ENCODE results near the gene TNP2. TPM values are rescaled to one million over a fixed set of nuclear protein-coding genes. Genes with fewer than 3 reads are reported as not detected.
"Not testable (repeated sequence)": the region's sequence is repeated elsewhere in the genome, so short reads cannot be mapped to it uniquely, and the experiment has no call there.

Gene TNP2
- total RNA-seq, 1 experiment from 2014 or later: not detected

DNA sequence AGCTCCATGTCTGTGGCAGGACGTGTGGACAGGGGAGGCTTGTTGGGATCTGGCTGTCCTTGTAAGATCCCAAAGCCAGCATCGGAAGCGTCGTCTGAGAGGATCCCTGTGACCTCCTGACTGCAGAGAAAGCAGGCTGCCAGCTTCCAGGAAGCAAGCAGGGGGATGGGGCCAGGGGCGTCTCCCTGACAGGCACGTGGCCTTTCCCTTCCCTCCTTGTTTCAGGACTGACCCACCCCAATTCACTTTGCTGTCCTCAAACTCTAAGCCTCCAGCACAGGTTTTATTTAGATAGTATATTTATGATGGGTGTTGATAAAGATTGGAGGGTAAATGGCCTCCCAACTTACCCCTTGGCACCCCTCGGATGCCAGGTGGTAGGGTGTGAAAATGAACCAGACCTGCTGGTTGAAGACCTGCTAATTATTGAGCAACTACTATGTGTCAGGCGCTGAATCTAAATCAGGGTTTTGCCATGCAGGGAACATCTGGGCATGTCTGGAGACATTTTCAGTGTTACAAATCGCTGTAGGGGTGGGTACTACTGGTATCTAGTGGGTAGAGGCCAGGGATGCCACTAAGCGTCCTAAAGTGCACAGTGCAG is 37.7 kb downstream of the TNP2 start:
- H3K4me1 ChIP-seq (ENCODE audit: low read length): peaks cover 10% of the 10 kb centered on the region
- no peak overlapping the region for H3K4me2 ChIP-seq (ENCODE audit: low read depth, low read length, poor library complexity, severe bottlenecking)

DNA sequence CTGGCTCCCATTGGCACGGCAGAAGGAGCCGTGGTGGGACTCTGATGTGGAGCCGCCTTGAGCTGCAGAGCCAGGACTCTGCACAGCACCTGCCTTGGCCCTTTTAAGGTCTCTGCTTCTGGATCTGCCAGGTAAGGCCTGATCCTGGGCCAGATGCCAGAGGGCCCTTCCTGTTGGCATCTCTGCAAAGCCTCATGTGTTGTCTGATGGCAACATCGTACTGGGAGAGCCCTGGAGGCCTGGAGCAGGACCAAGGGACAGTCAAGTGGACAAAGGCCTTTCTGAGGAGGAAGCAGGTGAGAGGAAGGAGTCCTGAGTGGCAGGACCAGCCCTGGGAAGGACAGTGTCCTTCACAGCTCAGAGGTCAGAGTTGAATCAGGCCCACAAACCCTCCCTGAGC is 39.2 kb downstream of the TNP2 start:
- Histone ChIP-seq H3K4me2 (ENCODE audit: low read depth, low read length, poor library complexity, severe bottlenecking) (no peak overlapping the region), H4K20me1 (ENCODE audit: insufficient read depth, low read depth, low read length) (no peaks in the 10 kb centered on the region), H3K79me2 (ENCODE audit: low read length) (no peaks in the 10 kb centered on the region), H3K9ac (ENCODE audit: low read length) (no peak overlapping the region), H3K4me1 (ENCODE audit: low read length) (peaks cover 18% of the 10 kb centered on the region), H3K27me3 (ENCODE audit: low read length) (no peaks in the 10 kb centered on the region), H2AFZ (ENCODE audit: low read length) (no peak overlapping the region), H3K9me3 (ENCODE audit: low read length) (no peaks in the 10 kb centered on the region), H3K36me3 (ENCODE audit: insufficient read depth, low read length) (no peaks in the 10 kb centered on the region), H3K9me2 (replicated peaks; ENCODE audit: insufficient read depth, low read length) (no peaks in the 10 kb centered on the region), H3K27ac (ENCODE audit: low read length) (no peak overlapping the region), H3K4me3 (ENCODE audit: low read length) (no peak overlapping the region)
- DNase-seq: no peak

More for the DNA sequence above, 37.7 kb downstream of the TNP2 start:
- H3K4me3 ChIP-seq (ENCODE audit: low read length): no peak overlapping the region
- no peaks in the 10 kb centered on the region for H3K36me3 ChIP-seq (ENCODE audit: insufficient read depth, low read length)
- no peak for DNase-seq
- H3K79me2 ChIP-seq (ENCODE audit: low read length): no peaks in the 10 kb centered on the region
- H3K9me2 ChIP-seq (replicated peaks; ENCODE audit: insufficient read depth, low read length): no peaks in the 10 kb centered on the region
- H3K9ac ChIP-seq (ENCODE audit: low read length): no peak overlapping the region
- no peaks in the 10 kb centered on the region for H4K20me1 ChIP-seq (ENCODE audit: insufficient read depth, low read depth, low read length)
- H3K27me3 ChIP-seq (ENCODE audit: low read length): no peaks in the 10 kb centered on the region
- no peaks in the 10 kb centered on the region for H3K9me3 ChIP-seq (ENCODE audit: low read length)
- H3K27ac ChIP-seq (ENCODE audit: low read length): no peak overlapping the region
- no peak overlapping the region for H2AFZ ChIP-seq (ENCODE audit: low read length)

DNA sequence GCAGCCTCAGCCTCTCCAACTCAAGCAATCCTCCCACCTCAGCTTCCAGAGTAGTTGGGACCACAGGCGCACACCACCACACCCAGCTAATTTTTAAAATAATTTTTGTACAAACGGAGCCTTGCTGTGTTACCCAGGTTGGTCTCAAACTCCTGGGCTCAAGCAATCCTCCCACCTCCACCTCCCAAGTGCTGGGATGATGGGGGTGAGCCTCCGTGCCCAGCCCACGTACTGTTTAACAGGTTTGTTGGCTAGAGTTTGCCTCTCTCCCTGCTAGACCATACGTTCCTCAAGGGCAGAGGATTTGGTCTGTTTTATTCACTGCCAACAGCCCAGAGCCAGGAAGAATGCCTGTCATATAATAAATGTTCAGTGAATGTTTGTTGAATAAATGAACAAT is 39.7 kb downstream of the TNP2 start:
- DNase-seq: no peak
- H3K9me2 ChIP-seq (replicated peaks; ENCODE audit: insufficient read depth, low read length): no peaks in the 10 kb centered on the region
- H3K9ac ChIP-seq (ENCODE audit: low read length): no peak overlapping the region
- no peak overlapping the region for H3K4me2 ChIP-seq (ENCODE audit: low read depth, low read length, poor library complexity, severe bottlenecking)
- no peak overlapping the region for H3K4me3 ChIP-seq (ENCODE audit: low read length)
- H3K79me2 ChIP-seq (ENCODE audit: low read length): no peaks in the 10 kb centered on the region
- H3K36me3 ChIP-seq (ENCODE audit: insufficient read depth, low read length): no peaks in the 10 kb centered on the region
- H4K20me1 ChIP-seq (ENCODE audit: insufficient read depth, low read depth, low read length): no peaks in the 10 kb centered on the region
- H3K27ac ChIP-seq (ENCODE audit: low read length): no peak overlapping the region
- no peaks in the 10 kb centered on the region for H3K9me3 ChIP-seq (ENCODE audit: low read length)
- H2AFZ ChIP-seq (ENCODE audit: low read length): no peak overlapping the region
- H3K27me3 ChIP-seq (ENCODE audit: low read length): no peaks in the 10 kb centered on the region
- H3K4me1 ChIP-seq (ENCODE audit: low read length): peaks cover 23% of the 10 kb centered on the region

DNA sequence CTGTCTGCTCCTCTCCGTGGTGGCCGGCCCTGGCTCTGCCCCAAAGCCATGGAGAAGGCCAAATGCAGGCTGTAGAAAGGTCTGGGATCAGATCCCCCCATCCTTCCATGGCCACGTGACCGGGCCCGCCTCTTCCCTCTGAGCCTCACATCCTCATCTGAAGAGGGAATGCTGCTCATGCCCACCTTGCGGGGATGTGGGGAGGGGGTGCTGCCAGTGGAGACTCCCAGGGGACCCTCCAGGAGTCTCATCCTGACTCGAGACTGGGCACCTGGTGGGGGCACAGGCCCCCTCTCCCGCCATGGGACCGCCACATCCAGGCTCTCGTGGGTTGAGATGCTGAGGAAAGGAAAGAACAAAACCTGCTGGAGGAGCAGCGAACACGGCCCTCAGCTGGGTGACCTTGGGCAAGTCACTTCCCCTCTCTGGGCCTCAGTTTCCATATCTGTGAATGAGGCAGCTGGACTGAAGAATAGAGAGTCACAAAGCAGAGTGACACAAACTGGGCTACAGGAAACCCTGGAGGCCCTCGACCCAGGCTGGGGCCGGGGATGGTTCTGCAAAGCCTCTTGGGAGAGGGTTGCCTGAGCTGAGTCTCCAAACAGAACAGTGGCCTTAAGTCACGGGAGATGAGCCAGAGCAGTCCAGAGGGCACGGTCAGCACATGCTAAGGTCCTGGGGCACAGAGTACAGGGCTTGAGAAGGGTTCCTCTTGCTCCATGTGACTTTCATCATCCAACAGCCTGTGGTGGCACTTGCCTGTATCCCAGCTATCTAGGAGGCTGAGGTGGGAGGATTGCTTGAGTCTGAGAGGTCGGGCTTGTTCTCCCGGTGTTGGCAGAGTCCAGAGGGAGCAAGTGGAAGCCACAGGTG is 43.2 kb downstream of the TNP2 start:
- no peak overlapping the region for H2AFZ ChIP-seq (ENCODE audit: low read length)
- peak overlapping the region; percentile 33 for H3K4me2 ChIP-seq (ENCODE audit: low read depth, low read length, poor library complexity, severe bottlenecking)
- no peaks in the 10 kb centered on the region for H3K9me2 ChIP-seq (replicated peaks; ENCODE audit: insufficient read depth, low read length)
- no peaks in the 10 kb centered on the region for H3K27me3 ChIP-seq (ENCODE audit: low read length)
- H3K4me3 ChIP-seq (ENCODE audit: low read length): peak overlapping the region; percentile 47; the same call in 1 of the 2 replicates
- no peaks in the 10 kb centered on the region for H3K36me3 ChIP-seq (ENCODE audit: insufficient read depth, low read length)
- H3K9ac ChIP-seq (ENCODE audit: low read length): peak overlapping the region; percentile 38
- H3K27ac ChIP-seq (ENCODE audit: low read length): no peak overlapping the region
- no peaks in the 10 kb centered on the region for H3K9me3 ChIP-seq (ENCODE audit: low read length)
- no peaks in the 10 kb centered on the region for H3K79me2 ChIP-seq (ENCODE audit: low read length)
- DNase-seq: no peak
- H3K4me1 ChIP-seq (ENCODE audit: low read length): peaks cover 23% of the 10 kb centered on the region
- no peaks in the 10 kb centered on the region for H4K20me1 ChIP-seq (ENCODE audit: insufficient read depth, low read depth, low read length)

DNA sequence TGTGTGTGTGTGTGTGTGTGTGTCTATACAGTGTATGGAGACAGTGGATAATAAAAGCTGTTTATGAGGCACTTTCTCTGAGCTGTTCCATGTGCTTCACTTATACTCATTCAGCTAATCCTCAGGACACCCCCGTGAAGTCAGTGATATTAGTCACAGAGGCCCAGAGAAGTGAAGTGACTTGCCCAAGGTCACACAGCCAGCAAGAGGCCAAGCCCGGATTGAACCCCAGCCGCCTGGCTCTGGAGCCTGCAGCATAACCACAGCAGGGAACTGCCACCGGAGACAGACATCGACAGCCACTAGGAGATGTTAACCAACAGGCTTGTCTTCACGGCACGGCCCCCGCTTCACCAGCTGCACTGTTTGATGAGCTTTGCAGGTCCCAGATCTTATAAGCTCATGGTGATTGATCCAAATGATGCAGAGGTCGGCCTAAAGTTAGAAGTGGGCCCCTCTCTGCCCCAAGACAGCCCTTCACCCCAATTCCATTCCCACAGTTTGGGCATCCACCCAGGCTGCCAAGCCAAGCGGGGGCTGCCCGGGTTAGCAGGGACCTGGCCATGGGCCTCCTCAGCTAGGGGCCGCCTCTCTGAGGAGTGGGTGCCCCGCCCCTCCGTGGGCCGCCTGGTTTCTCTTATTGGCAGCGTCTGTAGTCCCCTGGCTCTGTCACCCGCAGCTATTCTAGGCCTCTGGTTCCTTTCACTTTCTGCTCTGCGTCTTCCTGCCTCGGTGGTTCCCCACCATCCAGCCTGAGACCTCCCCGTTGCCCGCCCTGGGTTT is 44.0 kb downstream of the TNP2 start:
- Histone ChIP-seq H3K27me3 (ENCODE audit: low read length) (no peaks in the 10 kb centered on the region), H3K4me1 (ENCODE audit: low read length) (peaks cover 23% of the 10 kb centered on the region), H2AFZ (ENCODE audit: low read length) (no peak overlapping the region), H3K9ac (ENCODE audit: low read length) (peak overlapping the region; percentile 38), H4K20me1 (ENCODE audit: insufficient read depth, low read depth, low read length) (no peaks in the 10 kb centered on the region), H3K79me2 (ENCODE audit: low read length) (no peaks in the 10 kb centered on the region), H3K4me2 (ENCODE audit: low read depth, low read length, poor library complexity, severe bottlenecking) (peak overlapping the region; percentile 33), H3K36me3 (ENCODE audit: insufficient read depth, low read length) (no peaks in the 10 kb centered on the region), H3K4me3 (ENCODE audit: low read length) (peak overlapping the region; percentile 47; the same call in 1 of the 2 replicates), H3K27ac (ENCODE audit: low read length) (no peak overlapping the region), H3K9me2 (replicated peaks; ENCODE audit: insufficient read depth, low read length) (no peaks in the 10 kb centered on the region), H3K9me3 (ENCODE audit: low read length) (no peaks in the 10 kb centered on the region)
- DNase-seq: no peak

DNA sequence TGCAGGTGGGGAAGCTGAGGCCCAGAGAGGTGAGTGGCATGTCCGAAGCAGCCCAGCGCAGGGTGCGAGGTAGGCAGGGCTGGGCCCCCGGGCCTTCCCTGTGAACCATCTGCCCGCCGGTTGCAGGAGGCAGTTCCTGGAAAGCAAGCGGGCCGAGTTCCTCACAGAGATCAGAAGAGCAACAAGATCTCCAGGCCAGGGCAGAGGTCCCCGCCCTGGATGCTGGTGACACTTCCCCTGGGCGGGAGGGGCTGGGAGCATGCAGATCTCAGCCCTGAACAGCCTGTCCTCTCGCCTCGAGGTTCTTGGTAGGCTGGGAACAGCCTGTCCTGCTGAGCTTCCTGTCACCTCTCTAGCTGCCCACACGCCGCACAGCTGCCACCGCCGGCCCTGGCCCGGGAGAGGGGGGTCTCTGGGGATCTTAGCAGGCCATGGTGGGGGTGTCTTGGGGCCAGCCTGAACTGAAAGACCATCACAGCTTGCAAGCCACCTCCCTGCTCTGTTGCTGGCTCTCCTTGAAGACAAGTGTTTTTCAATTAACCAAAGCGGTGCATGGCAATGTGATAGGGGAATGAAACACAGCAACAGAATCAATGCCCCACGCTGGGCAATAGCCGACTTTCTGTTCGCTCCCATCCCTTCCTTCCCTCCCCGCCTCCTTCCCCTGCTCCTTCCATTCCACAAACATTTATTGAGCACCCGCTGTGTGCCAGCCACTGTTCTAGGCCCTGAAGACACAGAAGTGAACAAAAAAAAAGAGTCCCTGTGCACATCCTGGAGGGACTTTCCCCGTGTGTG is 44.8 kb downstream of the TNP2 start:
- Histone ChIP-seq H3K4me3 (ENCODE audit: low read length) (no peak overlapping the region), H3K27me3 (ENCODE audit: low read length) (no peaks in the 10 kb centered on the region), H3K4me2 (ENCODE audit: low read depth, low read length, poor library complexity, severe bottlenecking) (peak overlapping the region; percentile 33), H3K9me3 (ENCODE audit: low read length) (no peaks in the 10 kb centered on the region), H3K27ac (ENCODE audit: low read length) (no peak overlapping the region), H3K4me1 (ENCODE audit: low read length) (peaks cover 23% of the 10 kb centered on the region), H3K9ac (ENCODE audit: low read length) (no peak overlapping the region), H3K36me3 (ENCODE audit: insufficient read depth, low read length) (no peaks in the 10 kb centered on the region), H3K9me2 (replicated peaks; ENCODE audit: insufficient read depth, low read length) (no peaks in the 10 kb centered on the region), H2AFZ (ENCODE audit: low read length) (no peak overlapping the region), H3K79me2 (ENCODE audit: low read length) (no peaks in the 10 kb centered on the region), H4K20me1 (ENCODE audit: insufficient read depth, low read depth, low read length) (no peaks in the 10 kb centered on the region)
- DNase-seq: peak; percentile 62

DNA sequence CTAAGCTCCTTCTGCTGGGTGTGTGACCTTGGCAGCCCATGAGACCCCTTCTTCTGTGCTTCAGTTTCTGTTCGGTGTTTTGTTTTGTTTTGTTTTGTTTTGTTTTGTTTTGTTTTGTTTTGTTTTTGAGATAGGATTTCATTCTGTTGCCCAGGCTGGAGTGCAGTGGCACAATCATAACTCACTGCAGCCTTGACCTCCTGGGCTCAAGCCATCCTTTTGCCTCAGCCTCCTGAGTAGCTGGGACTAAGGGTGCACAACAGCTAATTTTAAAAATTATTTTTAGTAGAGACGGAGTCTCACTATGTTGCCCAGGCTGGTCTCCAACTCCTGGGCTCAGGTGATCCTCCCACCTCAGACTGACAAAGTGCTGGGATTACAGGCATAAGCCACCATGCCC is 48.6 kb downstream of the TNP2 start:
- H3K4me2 ChIP-seq (ENCODE audit: low read depth, low read length, poor library complexity, severe bottlenecking); H3K9me2 ChIP-seq (replicated peaks; ENCODE audit: insufficient read depth, low read length); H3K27me3 ChIP-seq (ENCODE audit: low read length); H3K9ac ChIP-seq (ENCODE audit: low read length); H2AFZ ChIP-seq (ENCODE audit: low read length); H3K36me3 ChIP-seq (ENCODE audit: insufficient read depth, low read length); H3K79me2 ChIP-seq (ENCODE audit: low read length); H3K4me3 ChIP-seq (ENCODE audit: low read length); H4K20me1 ChIP-seq (ENCODE audit: insufficient read depth, low read depth, low read length); H3K27ac ChIP-seq (ENCODE audit: low read length); DNase-seq: not testable (repeated sequence)
- peaks cover 11% of the 10 kb centered on the region for H3K9me3 ChIP-seq (ENCODE audit: low read length)
- H3K4me1 ChIP-seq (ENCODE audit: low read length): peaks cover 16% of the 10 kb centered on the region

Data from Karpas-422 (cell line).